ENCODE results near the gene GPR37L1.

- TF ChIP-seq CTCF (IDR thresholded peaks at IDR 0.05; ENCODE audit: insufficient read depth, low read length, poor library complexity, severe bottlenecking) = no peak
- TF ChIP-seq EZH2phosphoT487 (conservative IDR thresholded peaks at IDR 0.05; ENCODE audit: low read length) = no peak
These were observed 11.7 kb upstream of the GPR37L1 start for GRCh38 chr1:202110977-202111376.

Measured in SU-DHL-6 (cell line).